COLO668 (cell line): Measurements from ENCODE around the gene SPOCD1.

Source experiments
- DNase-seq: peaks from one replicate; lab custom pipeline; 2025; ENCODE audit not compliant: unreplicated experiment; lab: John Stamatoyannopoulos, UW

Gene SPOCD1

GRCh38 chr1:31757989-31758388, 57.8 kb downstream of the SPOCD1 start:
- DNase-seq = no peak

GRCh38 chr1:31757204-31757679, 58.6 kb downstream of the SPOCD1 start:
- DNase-seq = no peak

GRCh38 chr1:31756578-31756977, 59.2 kb downstream of the SPOCD1 start:
- no peak for DNase-seq

GRCh38 chr1:31755850-31756492, 59.9 kb downstream of the SPOCD1 start:
- DNase-seq = no peak

- no peak for DNase-seq
These were observed 60.6 kb downstream of the SPOCD1 start for GRCh38 chr1:31755197-31755611.

- no peak for DNase-seq
These were observed 61.4 kb downstream of the SPOCD1 start for GRCh38 chr1:31754397-31754796.

- peak; percentile 67 for DNase-seq
These were observed 62.0 kb downstream of the SPOCD1 start for GRCh38 chr1:31753707-31754349.

GRCh38 chr1:31752952-31753475, 62.8 kb downstream of the SPOCD1 start:
- no peak for DNase-seq

- DNase-seq = no peak
These were observed 63.6 kb downstream of the SPOCD1 start for GRCh38 chr1:31752258-31752657.

GRCh38 chr1:31751822-31752241, 64.0 kb downstream of the SPOCD1 start:
- DNase-seq = no peak

- no peak for DNase-seq
These were observed 64.8 kb downstream of the SPOCD1 start for GRCh38 chr1:31750858-31751510.

GRCh38 chr1:31749785-31750735, 65.8 kb downstream of the SPOCD1 start:
- no peak for DNase-seq

- no peak for DNase-seq
These were observed 67.5 kb downstream of the SPOCD1 start for GRCh38 chr1:31748365-31748764.

- no peak for DNase-seq
These were observed 68.5 kb downstream of the SPOCD1 start for GRCh38 chr1:31747304-31747703.

- DNase-seq = no peak
These were observed 69.1 kb downstream of the SPOCD1 start for GRCh38 chr1:31746687-31747086.

- DNase-seq = no peak
These were observed 69.7 kb downstream of the SPOCD1 start for GRCh38 chr1:31745946-31746670.

- peak; percentile 81 for DNase-seq
These were observed 70.5 kb downstream of the SPOCD1 start for GRCh38 chr1:31745096-31745945.

GRCh38 chr1:31744165-31744888, 71.5 kb downstream of the SPOCD1 start:
- DNase-seq = no peak
